Stimulated activated naive CD4-positive, alpha-beta T cell (primary cell): Measurements from ENCODE around the gene THBS1.

Experiments used
- DNase-seq, 6 experiments: peaks; one replicate each; lab custom pipeline; 2025; lab: John Stamatoyannopoulos, UW

Gene THBS1

GRCh38 chr15:39580485-39581241 lies at the start of gene THBS1:
Gene THBS1 (plus strand): TSS chr15:39581079. CDS start chr15:39581858, 779 bp downstream.
- no peak for DNase-seq

- DNase-seq = no peak
Observed at GRCh38 chr15:39534996-39535395, 45.9 kb upstream of the THBS1 start.

- DNase-seq = no peak
Observed at GRCh38 chr15:39535466-39535865, 45.4 kb upstream of the THBS1 start.

- DNase-seq = no peak
Observed at GRCh38 chr15:39538936-39539335, 41.9 kb upstream of the THBS1 start.

GRCh38 chr15:39539466-39539865 lies 41.4 kb upstream of the THBS1 start:
- DNase-seq = no peak

- no peak for DNase-seq
Observed at GRCh38 chr15:39539973-39540558, 40.8 kb upstream of the THBS1 start.

- DNase-seq = no peak
Observed at GRCh38 chr15:39542385-39543065, 38.4 kb upstream of the THBS1 start.

- no peak for DNase-seq
Observed at GRCh38 chr15:39543651-39544050, 37.2 kb upstream of the THBS1 start.

- no peak for DNase-seq
Observed at GRCh38 chr15:39546842-39547241, 34.0 kb upstream of the THBS1 start.

GRCh38 chr15:39548561-39548960 lies 32.3 kb upstream of the THBS1 start:
- no peak for DNase-seq

- DNase-seq = no peak
Observed at GRCh38 chr15:39549912-39550311, 31.0 kb upstream of the THBS1 start.

- DNase-seq = no peak
Observed at GRCh38 chr15:39551476-39551875, 29.4 kb upstream of the THBS1 start.

- DNase-seq = no peak
Observed at GRCh38 chr15:39552556-39552955, 28.3 kb upstream of the THBS1 start.

- no peak for DNase-seq
Observed at GRCh38 chr15:39553947-39554693, 26.8 kb upstream of the THBS1 start.

- DNase-seq = no peak
Observed at GRCh38 chr15:39554746-39555387, 26.0 kb upstream of the THBS1 start.

GRCh38 chr15:39555885-39556284 lies 25.0 kb upstream of the THBS1 start:
- no peak for DNase-seq

- DNase-seq = no peak
Observed at GRCh38 chr15:39556461-39556860, 24.4 kb upstream of the THBS1 start.

- no peak for DNase-seq
Observed at GRCh38 chr15:39558421-39558820, 22.5 kb upstream of the THBS1 start.

- DNase-seq = no peak
Observed at GRCh38 chr15:39564972-39565665, 15.8 kb upstream of the THBS1 start.

- no peak for DNase-seq
Observed at GRCh38 chr15:39565851-39566250, 15.0 kb upstream of the THBS1 start.

- DNase-seq = no peak
Observed at GRCh38 chr15:39573287-39573686, 7.6 kb upstream of the THBS1 start.
